WTC11 (cell line): ENCODE measurements around the gene DCLRE1A. TPM values are rescaled to one million over a fixed set of nuclear protein-coding genes. Genes with fewer than 3 reads are reported as not detected.

Source experiments
- ATAC-seq: fragments of 200-7000 bp; cut with Tn5 transposase; 2 replicates; pipeline ENCODE4 v1.10.0; 2021; ENCODE audit warnings: mild to moderate bottlenecking, moderate library complexity
- CTCF ChIA-PET: fragments of 300-600 bp; sonication (Branson Sonifier 250); formaldehyde crosslinking; loops from one replicate; lab custom pipeline; 2021; ENCODE audit warnings: antibody characterized with exemption; lab: Charles Lee
- POLR2A ChIA-PET: fragments of 350-600 bp; sonication (Branson Sonifier 250); formaldehyde crosslinking; loops from one replicate; lab custom pipeline; 2021; ENCODE audit warnings: antibody characterized with exemption; lab: Charles Lee
- DNase-seq: peaks from one replicate; pipeline ENCODE4 v3.0.0; 2021; ENCODE audit warnings: low spot score
- H3K27ac Mint-ChIP-seq: 2 replicates; pipeline ENCODE4 v1.8.0; 2021; ENCODE audit warnings: mixed read lengths
- H3K27me3 Mint-ChIP-seq: 2 replicates; pipeline ENCODE4 v1.8.0; 2021; ENCODE audit warnings: low read depth, mild to moderate bottlenecking, moderate library complexity, mixed read lengths
- H3K36me3 Mint-ChIP-seq: 2 replicates; pipeline ENCODE4 v1.8.0; 2021; ENCODE audit warnings: mixed read lengths
- H3K4me1 Mint-ChIP-seq: 2 replicates; pipeline ENCODE4 v1.8.0; 2022; ENCODE audit warnings: mixed read lengths
- H3K4me3 Mint-ChIP-seq: 2 replicates; pipeline ENCODE4 v1.8.0; 2021; ENCODE audit warnings: mild to moderate bottlenecking, moderate library complexity, mixed read lengths
- H3K9me3 Mint-ChIP-seq: 2 replicates; pipeline ENCODE4 v1.8.0; 2021; ENCODE audit warnings: mixed read lengths
- AFF4 ChIP-seq: sonication (generic); formaldehyde crosslinking; IDR thresholded peaks from 2 replicates; pipeline ENCODE4 v1.8.1; 2023; ENCODE audit warnings: mild to moderate bottlenecking, missing genetic modification reagents, borderline replicate concordance
- AR ChIP-seq: fragments of 250-450 bp; sonication (Bioruptor Pico); IDR thresholded peaks from 2 replicates; pipeline ENCODE4 v1.9.0; 2021; ENCODE audit warnings: mild to moderate bottlenecking
- E2F5 ChIP-seq: sonication (generic); formaldehyde crosslinking; IDR thresholded peaks from 2 replicates; pipeline ENCODE4 v1.8.1; 2022; ENCODE audit warnings: mild to moderate bottlenecking, moderate library complexity, missing genetic modification reagents
- FOXJ3 ChIP-seq: sonication (generic); formaldehyde crosslinking; IDR thresholded peaks from 2 replicates; pipeline ENCODE4 v1.9.0; 2021; ENCODE audit warnings: missing genetic modification reagents, mild to moderate bottlenecking, borderline replicate concordance
- JAZF1 ChIP-seq: fragments of 250-450 bp; sonication (Bioruptor Pico); IDR thresholded peaks from 2 replicates; pipeline ENCODE4 v1.9.0; 2021; ENCODE audit warnings: moderate library complexity, mild to moderate bottlenecking, inconsistent platforms
- KAT7 ChIP-seq: sonication (generic); formaldehyde crosslinking; IDR thresholded peaks from 2 replicates; pipeline ENCODE4 v1.8.1; 2023; ENCODE audit warnings: missing genetic modification reagents, mild to moderate bottlenecking, borderline replicate concordance
- MXD4 ChIP-seq: fragments of 250-450 bp; sonication (Bioruptor Pico); IDR thresholded peaks from 2 replicates; pipeline ENCODE4 v1.8.0; 2021; ENCODE audit warnings: mild to moderate bottlenecking, moderate library complexity, borderline replicate concordance
- NR3C1 ChIP-seq: sonication (generic); formaldehyde crosslinking; conservative IDR thresholded peaks from 2 replicates; pipeline ENCODE4 v1.8.1; 2023; ENCODE audit warnings: low read depth, mild to moderate bottlenecking, missing genetic modification reagents
- ZSCAN18 ChIP-seq: fragments of 250-450 bp; sonication (Bioruptor Pico); IDR thresholded peaks from 2 replicates; pipeline ENCODE4 v2.1.2; 2022; ENCODE audit warnings: mild to moderate bottlenecking, moderate library complexity
- total RNA-seq: library from RNA; stranded (reverse); gene quantifications from 3 replicates; pipeline ENCODE4 v1.2.3, GENCODE V29; 2021
- TF ChIP-seq, protein P1 (sequence below): fragments of 250-450 bp; sonication (Bioruptor Pico); conservative IDR thresholded peaks from 2 replicates; pipeline ENCODE4 v1.9.0; 2021; ENCODE audit warnings: mild to moderate bottlenecking

DCLRE1A gene
- total RNA-seq, 1 experiment from 2014 or later = 11.3 TPM

GRCh38 chr10:113801569-113801968, 52.3 kb downstream of the DCLRE1A start:
- Mint-ChIP-seq H3K27ac (no peak overlapping the region), H3K4me1 (no peaks in the 10 kb centered on the region), H3K9me3 (no peaks in the 10 kb centered on the region), H3K36me3 (no peaks in the 10 kb centered on the region), H3K4me3 (no peak overlapping the region), H3K27me3 (no peaks in the 10 kb centered on the region)
- DNase-seq = no peak
- ChIA-PET POLR2A (no interaction called here), CTCF (interaction anchor here (0.6 kb wide), 1 partner anchor 70 kb away, joined by 3 read pairs; no protein-coding TSS in a partner anchor)
- TF ChIP-seq AR (CRISPR knock-in tag) = no peak
- no peak for TF ChIP-seq E2F5 (CRISPR knock-in tag)
- TF ChIP-seq, protein P1, sequence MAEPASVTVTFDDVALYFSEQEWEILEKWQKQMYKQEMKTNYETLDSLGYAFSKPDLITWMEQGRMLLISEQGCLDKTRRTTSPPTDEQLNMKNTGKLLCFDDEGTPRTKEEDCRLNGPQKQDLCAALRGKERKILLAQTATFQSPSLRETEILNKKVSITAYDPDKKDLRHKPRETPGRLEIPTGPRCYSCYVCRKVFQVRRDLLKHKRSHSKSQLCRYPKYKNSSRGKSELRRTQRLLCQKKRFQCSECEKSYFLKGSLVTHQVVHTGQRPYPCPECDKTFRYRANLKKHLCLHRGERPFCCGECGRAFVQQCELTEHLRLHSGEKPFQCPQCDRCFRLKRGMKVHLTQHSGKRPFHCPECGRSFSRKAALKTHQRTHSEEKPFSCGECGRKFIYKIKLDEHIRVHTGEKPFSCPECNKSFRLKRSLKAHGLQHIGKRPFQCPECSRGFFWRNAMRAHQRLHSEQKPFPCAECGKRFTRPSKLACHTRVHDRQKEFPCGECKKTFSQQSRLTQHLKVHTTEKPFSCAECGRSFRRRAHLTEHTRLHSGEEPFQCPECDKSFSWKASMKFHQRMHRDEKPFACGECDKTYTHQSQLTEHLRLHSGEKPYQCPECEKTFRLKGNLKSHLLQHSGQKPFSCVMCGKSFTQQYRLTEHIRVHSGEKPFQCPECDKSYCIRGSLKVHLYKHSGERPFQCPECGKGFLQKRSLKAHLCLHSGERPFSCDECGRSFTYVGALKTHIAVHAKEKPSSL (CRISPR knock-in tag) = no peak
- no peak for ATAC-seq

GRCh38 chr10:113791691-113792090, 62.2 kb downstream of the DCLRE1A start:
- POLR2A ChIA-PET = no interaction called here
- no peaks in the 10 kb centered on the region for H3K27me3 Mint-ChIP-seq
- CTCF ChIA-PET = interaction anchor here (0.6 kb wide), 1 partner anchor 18 kb away, joined by 3 read pairs; no protein-coding TSS in a partner anchor
- DNase-seq (no peak), ATAC-seq (no peak)
- H3K27ac Mint-ChIP-seq = no peak overlapping the region
- no peaks in the 10 kb centered on the region for H3K4me1 Mint-ChIP-seq
- H3K36me3 Mint-ChIP-seq = no peaks in the 10 kb centered on the region
- peaks cover 4% of the 10 kb centered on the region for H3K9me3 Mint-ChIP-seq
- no peak overlapping the region for H3K4me3 Mint-ChIP-seq
- TF ChIP-seq MXD4 (CRISPR knock-in tag) = no peak
- no peak for TF ChIP-seq AFF4 (CRISPR knock-in tag)
- TF ChIP-seq JAZF1 (CRISPR knock-in tag) = no peak
- no peak for TF ChIP-seq ZSCAN18 (CRISPR knock-in tag)
- no peak for TF ChIP-seq KAT7 (CRISPR knock-in tag)
- no peak for TF ChIP-seq NR3C1 (CRISPR knock-in tag)
- no peak for TF ChIP-seq E2F5 (CRISPR knock-in tag)
- TF ChIP-seq FOXJ3 = no peak
